Embryonic facial prominence (tissue), 1 donor: ENCODE measurements around the gene TARBP1.
A peak's percentile ranks its signal among the peaks of the same experiment; 100 is the strongest.
"Not testable (repeated sequence)": the region's sequence is repeated elsewhere in the genome, so short reads cannot be mapped to it uniquely, and the experiment has no call there.

Experiments used
- DNase-seq: peaks from one replicate; pipeline ENCODE4 v3.0.0-alpha.2; 2016; ENCODE audit errors: extremely low spot score

The TARBP1 gene

GRCh38 chr1:234507089-234507488, 28.1 kb upstream of the TARBP1 start:
- DNase-seq, result no peak

- no peak for DNase-seq
Observed at GRCh38 chr1:234505769-234506102, 26.8 kb upstream of the TARBP1 start.

GRCh38 chr1:234504969-234505768, 26.2 kb upstream of the TARBP1 start:
- DNase-seq, result no peak

- not testable (repeated sequence) for DNase-seq
Observed at GRCh38 chr1:234504251-234504650, 25.3 kb upstream of the TARBP1 start.

GRCh38 chr1:234503193-234504050, 24.4 kb upstream of the TARBP1 start:
- DNase-seq, result no peak

GRCh38 chr1:234502785-234503184, 23.8 kb upstream of the TARBP1 start:
- no peak for DNase-seq

- DNase-seq, result no peak
Observed at GRCh38 chr1:234500269-234500668, 21.3 kb upstream of the TARBP1 start.

- DNase-seq, result no peak
Observed at GRCh38 chr1:234499943-234500245, 20.9 kb upstream of the TARBP1 start.

GRCh38 chr1:234499119-234499942, 20.4 kb upstream of the TARBP1 start:
- DNase-seq, result peak; percentile 66

- DNase-seq, result no peak
Observed at GRCh38 chr1:234498448-234499118, 19.6 kb upstream of the TARBP1 start.

GRCh38 chr1:234497589-234497988, 18.6 kb upstream of the TARBP1 start:
- no peak for DNase-seq

GRCh38 chr1:234495231-234495990, 16.4 kb upstream of the TARBP1 start:
- DNase-seq, result no peak

GRCh38 chr1:234494049-234494448, 15.1 kb upstream of the TARBP1 start:
- DNase-seq, result no peak

GRCh38 chr1:234490793-234491479, 12.0 kb upstream of the TARBP1 start:
- no peak for DNase-seq

- no peak for DNase-seq
Observed at GRCh38 chr1:234489698-234490077, 10.7 kb upstream of the TARBP1 start.

- no peak for DNase-seq
Observed at GRCh38 chr1:234489007-234489697, 10.2 kb upstream of the TARBP1 start.

- DNase-seq, result no peak
Observed at GRCh38 chr1:234488054-234489006, 9.4 kb upstream of the TARBP1 start.
